Heart left ventricle (tissue), 13 donors: ENCODE data around the gene P2RY11.

ENCODE experiments used
- POLR2A ChIP-seq, 2 donors: fragments of 450-650 bp; IDR thresholded peaks; one replicate each; pipeline ENCODE4 v1.6.1; 2017; ENCODE audit warnings: antibody characterized with exemption in 2 of 2, mild to moderate bottlenecking in 2 of 2, moderate library complexity in 2 of 2
- TF ChIP-seq, protein P1 (sequence below), 12 donors: fragments of 200-600 bp; sonication (generic) in 4 of 12; IDR thresholded peaks; one replicate each; pipeline versions ENCODE4 v1.5.0 to v1.8.0; 2018 to 2022; ENCODE audit warnings: antibody characterized with exemption in 12 of 12, mild to moderate bottlenecking in 5 of 12
- donor health status: ischemic (EF 13 %, LVEDD 7.1; RV severe dilation, severe dysfunction).
- donor health status: DM: no; HTN: yes; CAD: no.
- donor health status: DM: no; HTN: no; CAD: no.
- donor health status: ischemic (EF 25% LVEDD 6.9; RV normal size, moderate dysfunction).
- donor health status: ischemic (EF 25% LVEDD 5.7; RV mildly dilated, moderate dysfunction).
- donor health status: ischemic (EF 35%, LVEDD 5.7; RV mildly dilated, moderate dysfunction).
- donor health status: nonischemic (EF 11% LVEDD 7.7; RV severe dilation, severe dysfunction).
- donor health status: DM: yes; HTN: yes; CAD: no.
- donor health status: PGD.
- donor health status: ischemic (EF 29% LVEDD 5.4; RV normal size, mild dysfunction).
- donor health status: nonischemic (EF 23%, LVEDD 6.1; RV moderate dilation, normal function).

DNA sequence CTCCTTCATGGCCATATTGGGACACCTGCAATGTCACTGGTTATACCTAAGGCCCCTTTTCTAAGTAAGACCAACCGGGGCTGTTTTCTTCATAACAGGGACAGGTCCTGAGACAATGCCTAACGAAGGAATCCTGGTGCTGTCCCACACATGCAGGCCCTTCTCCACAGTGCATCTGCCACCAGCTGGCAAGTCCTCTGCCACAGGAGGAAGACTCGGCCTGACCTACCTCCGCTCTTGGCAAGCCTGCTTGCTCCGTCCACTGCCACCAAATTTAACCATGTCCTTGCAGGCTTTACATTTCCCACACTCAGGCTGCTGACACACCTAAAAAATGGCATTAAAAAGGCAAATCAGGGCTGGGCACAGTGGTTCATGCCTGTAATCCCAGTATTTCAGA lies 40.0 kb downstream of the P2RY11 start:
- TF ChIP-seq, protein P1, sequence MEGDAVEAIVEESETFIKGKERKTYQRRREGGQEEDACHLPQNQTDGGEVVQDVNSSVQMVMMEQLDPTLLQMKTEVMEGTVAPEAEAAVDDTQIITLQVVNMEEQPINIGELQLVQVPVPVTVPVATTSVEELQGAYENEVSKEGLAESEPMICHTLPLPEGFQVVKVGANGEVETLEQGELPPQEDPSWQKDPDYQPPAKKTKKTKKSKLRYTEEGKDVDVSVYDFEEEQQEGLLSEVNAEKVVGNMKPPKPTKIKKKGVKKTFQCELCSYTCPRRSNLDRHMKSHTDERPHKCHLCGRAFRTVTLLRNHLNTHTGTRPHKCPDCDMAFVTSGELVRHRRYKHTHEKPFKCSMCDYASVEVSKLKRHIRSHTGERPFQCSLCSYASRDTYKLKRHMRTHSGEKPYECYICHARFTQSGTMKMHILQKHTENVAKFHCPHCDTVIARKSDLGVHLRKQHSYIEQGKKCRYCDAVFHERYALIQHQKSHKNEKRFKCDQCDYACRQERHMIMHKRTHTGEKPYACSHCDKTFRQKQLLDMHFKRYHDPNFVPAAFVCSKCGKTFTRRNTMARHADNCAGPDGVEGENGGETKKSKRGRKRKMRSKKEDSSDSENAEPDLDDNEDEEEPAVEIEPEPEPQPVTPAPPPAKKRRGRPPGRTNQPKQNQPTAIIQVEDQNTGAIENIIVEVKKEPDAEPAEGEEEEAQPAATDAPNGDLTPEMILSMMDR (IDR thresholded peaks at IDR 0.05): no peak
- TF ChIP-seq POLR2A (IDR thresholded peaks at IDR 0.05): no peak
